K562 (cell line): Measurements from ENCODE around the gene ZNF692. TPM values are rescaled to one million over a fixed set of nuclear protein-coding genes. Genes with fewer than 3 reads are reported as not detected.

ENCODE experiments used
- EHMT2 ChIP-seq: fragments of 450-650 bp; IDR thresholded peaks from 2 replicates; pipeline ENCODE4 v1.6.1; 2018; ENCODE audit warnings: antibody characterized with exemption
- GTF2A2 ChIP-seq: IDR thresholded peaks from 2 replicates; pipeline ENCODE4 v1.6.1; 2016; ENCODE audit warnings: mild to moderate bottlenecking, missing genetic modification characterization, missing compliant biosample characterization
- HIVEP1 ChIP-seq: fragments of 250-450 bp; sonication (Bioruptor Pico); IDR thresholded peaks from 2 replicates; pipeline ENCODE4 v1.4.0; 2020; ENCODE audit warnings: mild to moderate bottlenecking
- KLF6 ChIP-seq: fragments of 250-450 bp; sonication (Bioruptor Pico); IDR thresholded peaks from 2 replicates; pipeline ENCODE4 v1.4.0; 2020; ENCODE audit warnings: mild to moderate bottlenecking, moderate library complexity, borderline replicate concordance
- LARP7 ChIP-seq: fragments of 450-650 bp; IDR thresholded peaks from 2 replicates; pipeline ENCODE4 v1.6.1; 2016
- NCOR1 ChIP-seq: fragments of 450-650 bp; IDR thresholded peaks from 2 replicates; pipeline ENCODE4 v1.6.1; 2016; ENCODE audit warnings: mild to moderate bottlenecking, moderate library complexity
- NONO ChIP-seq, 2 experiments: fragments of 200-400 bp in 1 of 2; fragments of 450-650 bp in 1 of 2; formaldehyde crosslinking in 1 of 2; IDR thresholded peaks; 2 replicates each; pipeline ENCODE4 v1.6.1; 2017; ENCODE audit warnings: low read depth in 2 of 2, mild to moderate bottlenecking in 2 of 2, moderate library complexity in 2 of 2, low read length in 1 of 2
- NR1H2 ChIP-seq: sonication (generic); formaldehyde crosslinking; IDR thresholded peaks from 2 replicates; pipeline ENCODE4 v1.4.0; 2020; ENCODE audit warnings: mild to moderate bottlenecking, missing genetic modification reagents
- PHTF2 ChIP-seq: fragments of 250-450 bp; sonication (Bioruptor Pico); IDR thresholded peaks from 2 replicates; pipeline ENCODE4 v1.5.0; 2021; ENCODE audit warnings: mild to moderate bottlenecking
- POLR2A ChIP-seq: fragments of 450-650 bp; conservative IDR thresholded peaks from 2 replicates; pipeline ENCODE4 v1.6.1; 2016
- SP2 ChIP-seq: IDR thresholded peaks from 2 replicates; pipeline ENCODE4 v1.6.1; 2011; ENCODE audit warnings: mild to moderate bottlenecking, low read depth, low read length, moderate library complexity; ENCODE audit not compliant: poor library complexity, severe bottlenecking; ENCODE audit errors: extremely low read depth
- SREBF2 ChIP-seq: sonication (generic); formaldehyde crosslinking; IDR thresholded peaks from 2 replicates; pipeline ENCODE4 v1.4.0; 2020; ENCODE audit warnings: mild to moderate bottlenecking, missing genetic modification reagents
- SUPT5H ChIP-seq: fragments of 450-650 bp; IDR thresholded peaks from 2 replicates; pipeline ENCODE4 v1.6.1; 2016
- WHSC1 ChIP-seq: IDR thresholded peaks from one replicate; pipeline ENCODE4 v1.6.1; 2012; ENCODE audit warnings: low read length, control low read depth, inconsistent platforms
- YY1 ChIP-seq, 3 experiments: IDR thresholded peaks; 2 replicates each; pipeline ENCODE4 v1.6.1; 2011; ENCODE audit warnings: low read length in 2 of 3, mild to moderate bottlenecking in 2 of 3, moderate library complexity in 2 of 3, borderline replicate concordance in 1 of 3, control low read depth in 1 of 3, low read depth in 1 of 3; ENCODE audit not compliant: insufficient read depth in 3 of 3, insufficient replicate concordance in 2 of 3, control insufficient read depth in 1 of 3, insufficient read length in 1 of 3; ENCODE audit errors: extremely low read depth in 1 of 3
- ZNF174 ChIP-seq: fragments of 250-450 bp; sonication (Bioruptor Pico); IDR thresholded peaks from 2 replicates; pipeline ENCODE4 v1.4.0; 2020; ENCODE audit warnings: mild to moderate bottlenecking
- ZNF217 ChIP-seq: sonication (generic); formaldehyde crosslinking; IDR thresholded peaks from 2 replicates; pipeline ENCODE4 v1.8.0; 2022; ENCODE audit warnings: mild to moderate bottlenecking, missing genetic modification reagents
- ZNF24 ChIP-seq: fragments of 450-650 bp; IDR thresholded peaks from 2 replicates; pipeline ENCODE4 v1.6.1; 2016
- ZNF274 ChIP-seq: IDR thresholded peaks from 2 replicates; pipeline ENCODE4 v1.6.1; 2011; ENCODE audit warnings: low read depth, mild to moderate bottlenecking, low read length, moderate library complexity, borderline replicate concordance
- ZNF586 ChIP-seq: fragments of 450-650 bp; formaldehyde crosslinking; conservative IDR thresholded peaks from 2 replicates; pipeline ENCODE4 v1.4.0; 2020; ENCODE audit warnings: mild to moderate bottlenecking, moderate library complexity
- polyA plus RNA-seq, 8 experiments: library from polyadenylated mRNA; depleted of rRNA in 4 of 8; stranded (reverse) in 5 of 8; unstranded in 3 of 8; fragments of >200 nt; fragmentation: Nextera tagmentation in 2 of 8; fragmentation: Illumina TruSeq in 1 of 8; extraction: Ambion mirVana in 2 of 8; extraction: Trizol in 1 of 8; gene quantifications; 2 replicates each; pipeline versions ENCODE4 v1.2.1 to v1.2.3, GENCODE V29; 2011 to 2014; ENCODE audit warnings: inconsistent platforms in 1 of 8, missing spikeins in 1 of 8
- total RNA-seq, 7 experiments: library from RNA; depleted of rRNA in 6 of 7; stranded (reverse); fragments of >200 nt in 6 of 7; fragmentation: Illumina TruSeq in 2 of 7; extraction: Trizol in 2 of 7; gene quantifications; 2 replicates each; pipeline versions ENCODE4 v1.2.1 to v1.2.3, GENCODE V29; 2011 to 2021; ENCODE audit warnings: low replicate concordance in 1 of 7
- TF ChIP-seq, protein P1 (sequence below): fragments of 250-450 bp; sonication (Bioruptor Pico); IDR thresholded peaks from 2 replicates; pipeline ENCODE4 v1.6.1; 2021; ENCODE audit warnings: mild to moderate bottlenecking
- TF ChIP-seq, protein P2 (sequence below): fragments of 150-350 bp; IDR thresholded peaks from 2 replicates; pipeline ENCODE4 v1.6.1; 2014; ENCODE audit warnings: low read depth, mild to moderate bottlenecking, low read length, borderline replicate concordance
- TF ChIP-seq, protein P3 (sequence below): fragments of 450-650 bp; formaldehyde crosslinking; IDR thresholded peaks from 2 replicates; pipeline ENCODE4 v1.4.0; 2022; ENCODE audit warnings: mild to moderate bottlenecking, moderate library complexity
- TF ChIP-seq, protein P4 (sequence below): IDR thresholded peaks from 2 replicates; pipeline ENCODE4 v1.6.1; 2012; ENCODE audit warnings: low read depth, low read length, improper control_type of control experiment, borderline replicate concordance

Gene ZNF692
- total and polyA plus RNA-seq, 9 of the 15 experiments (the other 6 are each of a cell fraction or from before 2014, with no cell fraction given), result 8.4 to 143 (median 55.9) TPM

DNA sequence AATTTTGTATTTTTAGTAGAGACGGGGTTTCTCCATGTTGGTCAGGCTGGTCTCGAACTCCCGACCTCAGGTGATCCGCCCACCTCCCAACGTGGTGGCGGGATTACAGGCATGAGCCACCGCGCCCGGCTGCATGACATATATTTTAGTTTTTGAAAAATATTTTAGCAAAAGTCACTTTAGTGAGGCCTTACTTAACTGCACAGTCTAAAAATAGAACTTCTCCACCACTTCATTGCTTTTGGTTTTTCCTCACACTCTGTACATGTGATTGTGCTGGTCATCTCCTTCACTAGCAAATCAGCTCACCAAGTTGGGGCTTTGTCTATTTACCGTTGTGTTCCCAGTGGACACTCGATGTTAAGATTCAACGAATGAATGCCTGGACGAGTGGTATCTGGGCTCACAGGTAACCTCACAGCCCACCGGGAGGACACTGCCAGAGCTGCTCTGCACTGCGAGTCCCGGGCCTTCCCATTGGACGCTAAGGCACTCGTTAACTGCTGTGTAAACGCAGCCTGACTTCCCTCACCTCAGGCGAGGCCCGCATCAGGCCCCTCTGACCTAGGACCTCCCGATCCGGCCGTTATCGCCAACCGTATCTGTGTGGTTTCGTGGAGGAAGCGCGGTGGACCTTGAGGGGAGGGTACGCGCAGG, 14.0 kb upstream of the ZNF692 start (continued):
- TF ChIP-seq, protein P1, sequence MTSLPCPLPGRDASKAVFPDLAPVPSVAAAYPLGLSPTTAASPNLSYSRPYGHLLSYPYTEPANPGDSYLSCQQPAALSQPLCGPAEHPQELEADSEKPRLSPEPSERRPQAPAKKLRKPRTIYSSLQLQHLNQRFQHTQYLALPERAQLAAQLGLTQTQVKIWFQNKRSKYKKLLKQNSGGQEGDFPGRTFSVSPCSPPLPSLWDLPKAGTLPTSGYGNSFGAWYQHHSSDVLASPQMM (CRISPR knock-in tag), result no peak
- no peak for TF ChIP-seq ZNF274
- no peak for TF ChIP-seq GTF2A2 (tag)
- TF ChIP-seq HIVEP1, result no peak
- TF ChIP-seq EHMT2, result no peak
- TF ChIP-seq POLR2A, result 0 out of 2 replicates have a peak, but pooled peaks have one; percentile 73
- no peak for TF ChIP-seq WHSC1
- TF ChIP-seq ZNF174 (CRISPR knock-in tag), result no peak
- TF ChIP-seq, protein P2, sequence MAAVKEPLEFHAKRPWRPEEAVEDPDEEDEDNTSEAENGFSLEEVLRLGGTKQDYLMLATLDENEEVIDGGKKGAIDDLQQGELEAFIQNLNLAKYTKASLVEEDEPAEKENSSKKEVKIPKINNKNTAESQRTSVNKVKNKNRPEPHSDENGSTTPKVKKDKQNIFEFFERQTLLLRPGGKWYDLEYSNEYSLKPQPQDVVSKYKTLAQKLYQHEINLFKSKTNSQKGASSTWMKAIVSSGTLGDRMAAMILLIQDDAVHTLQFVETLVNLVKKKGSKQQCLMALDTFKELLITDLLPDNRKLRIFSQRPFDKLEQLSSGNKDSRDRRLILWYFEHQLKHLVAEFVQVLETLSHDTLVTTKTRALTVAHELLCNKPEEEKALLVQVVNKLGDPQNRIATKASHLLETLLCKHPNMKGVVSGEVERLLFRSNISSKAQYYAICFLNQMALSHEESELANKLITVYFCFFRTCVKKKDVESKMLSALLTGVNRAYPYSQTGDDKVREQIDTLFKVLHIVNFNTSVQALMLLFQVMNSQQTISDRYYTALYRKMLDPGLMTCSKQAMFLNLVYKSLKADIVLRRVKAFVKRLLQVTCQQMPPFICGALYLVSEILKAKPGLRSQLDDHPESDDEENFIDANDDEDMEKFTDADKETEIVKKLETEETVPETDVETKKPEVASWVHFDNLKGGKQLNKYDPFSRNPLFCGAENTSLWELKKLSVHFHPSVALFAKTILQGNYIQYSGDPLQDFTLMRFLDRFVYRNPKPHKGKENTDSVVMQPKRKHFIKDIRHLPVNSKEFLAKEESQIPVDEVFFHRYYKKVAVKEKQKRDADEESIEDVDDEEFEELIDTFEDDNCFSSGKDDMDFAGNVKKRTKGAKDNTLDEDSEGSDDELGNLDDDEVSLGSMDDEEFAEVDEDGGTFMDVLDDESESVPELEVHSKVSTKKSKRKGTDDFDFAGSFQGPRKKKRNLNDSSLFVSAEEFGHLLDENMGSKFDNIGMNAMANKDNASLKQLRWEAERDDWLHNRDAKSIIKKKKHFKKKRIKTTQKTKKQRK, result no peak
- no peak for TF ChIP-seq SREBF2 (CRISPR knock-in tag)
- TF ChIP-seq, protein P3, sequence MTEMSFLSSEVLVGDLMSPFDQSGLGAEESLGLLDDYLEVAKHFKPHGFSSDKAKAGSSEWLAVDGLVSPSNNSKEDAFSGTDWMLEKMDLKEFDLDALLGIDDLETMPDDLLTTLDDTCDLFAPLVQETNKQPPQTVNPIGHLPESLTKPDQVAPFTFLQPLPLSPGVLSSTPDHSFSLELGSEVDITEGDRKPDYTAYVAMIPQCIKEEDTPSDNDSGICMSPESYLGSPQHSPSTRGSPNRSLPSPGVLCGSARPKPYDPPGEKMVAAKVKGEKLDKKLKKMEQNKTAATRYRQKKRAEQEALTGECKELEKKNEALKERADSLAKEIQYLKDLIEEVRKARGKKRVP (CRISPR knock-in tag), result no peak
- TF ChIP-seq, protein P4, sequence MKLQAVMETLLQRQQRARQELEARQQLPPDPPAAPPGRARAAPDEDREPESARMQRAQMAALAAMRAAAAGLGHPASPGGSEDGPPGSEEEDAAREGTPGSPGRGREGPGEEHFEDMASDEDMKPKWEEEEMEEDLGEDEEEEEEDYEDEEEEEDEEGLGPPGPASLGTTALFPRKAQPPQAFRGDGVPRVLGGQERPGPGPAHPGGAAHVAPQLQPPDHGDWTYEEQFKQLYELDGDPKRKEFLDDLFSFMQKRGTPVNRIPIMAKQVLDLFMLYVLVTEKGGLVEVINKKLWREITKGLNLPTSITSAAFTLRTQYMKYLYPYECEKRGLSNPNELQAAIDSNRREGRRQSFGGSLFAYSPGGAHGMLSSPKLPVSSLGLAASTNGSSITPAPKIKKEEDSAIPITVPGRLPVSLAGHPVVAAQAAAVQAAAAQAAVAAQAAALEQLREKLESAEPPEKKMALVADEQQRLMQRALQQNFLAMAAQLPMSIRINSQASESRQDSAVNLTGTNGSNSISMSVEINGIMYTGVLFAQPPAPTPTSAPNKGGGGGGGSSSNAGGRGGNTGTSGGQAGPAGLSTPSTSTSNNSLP, result no peak
- TF ChIP-seq KLF6 (CRISPR knock-in tag), result no peak
- TF ChIP-seq ZNF24, result peak; percentile 5; the same call in 1 of the 2 replicates
- TF ChIP-seq LARP7, result no peak
- peak; percentile 27; the same call in 1 of the 2 replicates for TF ChIP-seq NCOR1
- TF ChIP-seq NR1H2 (CRISPR knock-in tag), result no peak
- TF ChIP-seq SP2, result no peak
- no peak for TF ChIP-seq PHTF2
- peak in 1 of 3 experiments; percentile 19 for TF ChIP-seq YY1 (IDR thresholded peaks at IDR 0.05; ENCODE audit: borderline replicate concordance in 1 of 3, control insufficient read depth in 1 of 3, extremely low read depth in 1 of 3, insufficient read depth in 3 of 3, insufficient read length in 1 of 3, insufficient replicate concordance in 2 of 3, low read depth in 1 of 3, low read length in 2 of 3)
- TF ChIP-seq ZNF586, result no peak
- no peak for TF ChIP-seq NONO (IDR thresholded peaks at IDR 0.05; ENCODE audit: low read depth in 2 of 2, low read length in 1 of 2)
- no peak for TF ChIP-seq SUPT5H
- no peak for TF ChIP-seq ZNF217 (CRISPR knock-in tag)
